Measurements from ENCODE around the gene ALDH2. TPM values are rescaled to one million over a fixed set of nuclear protein-coding genes. Genes with fewer than 3 reads are reported as not detected.
"Not testable (repeated sequence)": the region's sequence is repeated elsewhere in the genome, so short reads cannot be mapped to it uniquely, and the experiment has no call there.

Gene ALDH2
- total RNA-seq, 4 donors from 2014 or later: 70.2 to 120 (median 95.3) TPM

DNA sequence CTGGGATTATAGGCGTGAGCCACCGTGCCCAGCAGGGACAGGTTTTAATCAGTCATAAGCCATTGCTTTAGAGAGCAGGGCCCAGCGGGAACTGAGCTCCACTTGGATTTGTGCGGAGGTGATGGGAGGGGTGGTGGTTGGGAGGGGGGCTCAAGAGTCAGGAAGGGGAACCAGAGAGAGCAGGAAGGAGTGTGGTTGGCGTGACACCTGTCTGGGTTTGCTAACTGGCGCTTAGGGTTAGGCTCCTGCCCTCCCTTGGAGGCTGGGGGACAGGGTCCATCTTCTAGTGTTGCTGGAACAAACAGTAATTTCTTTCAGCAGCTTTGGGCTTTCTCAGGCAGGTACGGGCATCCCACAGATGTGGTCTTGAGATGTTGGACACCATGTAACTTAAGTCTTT lies 7.5 kb upstream of the ALDH2 start:
- Histone ChIP-seq H3K36me3 (peaks cover 0 to 44% (median 0%) of the 10 kb centered on the region in 3 donors), H3K9me3 (no peaks in the 10 kb centered on the region), H3K27ac (no peak overlapping the region), H3K4me3 (no peak overlapping the region), H3K27me3 (no peaks in the 10 kb centered on the region), H3K4me1 (peaks cover 0 to 5% (median 2%) of the 10 kb centered on the region in 4 donors)
- no peak for TF ChIP-seq POLR2A (IDR thresholded peaks at IDR 0.05)
- no peak for TF ChIP-seq EP300 (IDR thresholded peaks at IDR 0.05)
- TF ChIP-seq CTCF (IDR thresholded peaks at IDR 0.05): no peak
- 81% methylated on average over 7 of the region's 7 CpGs for WGBS, 2 donors
- no peak for DNase-seq (ENCODE audit: low spot score in 2 of 2)

GRCh38 chr12:111759991-111760390 lies 6.7 kb upstream of the ALDH2 start:
- no peak overlapping the region for H3K27ac ChIP-seq
- TF ChIP-seq CTCF (IDR thresholded peaks at IDR 0.05) (no peak), POLR2A (IDR thresholded peaks at IDR 0.05) (no peak), EP300 (IDR thresholded peaks at IDR 0.05) (no peak)
- peaks cover 0 to 5% (median 2%) of the 10 kb centered on the region in 4 donors for H3K4me1 ChIP-seq
- peaks cover 0 to 37% (median 0%) of the 10 kb centered on the region in 3 donors for H3K36me3 ChIP-seq
- H3K27me3 ChIP-seq: no peaks in the 10 kb centered on the region
- DNase-seq (ENCODE audit: low spot score in 2 of 2): no peak
- H3K4me3 ChIP-seq: no peak overlapping the region
- 74 to 82% methylated on average over 9 of the region's 9 CpGs for WGBS, 2 donors
- H3K9me3 ChIP-seq: no peaks in the 10 kb centered on the region

DNA sequence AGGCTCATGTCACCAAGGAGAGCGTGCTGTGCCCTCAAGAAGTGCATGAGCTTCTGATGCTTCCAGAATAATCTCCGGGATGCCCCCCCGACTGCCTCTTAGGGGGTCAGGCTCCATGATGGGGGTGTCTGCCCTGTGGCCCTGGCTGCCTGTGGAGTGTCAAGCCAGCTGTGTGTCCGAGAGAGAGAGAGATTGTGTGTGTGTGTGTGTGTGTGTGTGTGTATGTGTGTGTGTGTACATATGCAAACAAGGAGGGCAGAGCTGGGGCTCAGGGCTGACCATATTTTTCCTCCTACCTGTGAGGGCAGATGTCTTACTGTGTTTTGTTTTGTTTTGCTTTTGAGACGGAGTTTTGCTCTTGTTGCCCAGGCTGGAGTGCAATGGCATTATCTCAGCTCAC lies 5.6 kb upstream of the ALDH2 start:
- TF ChIP-seq CTCF (IDR thresholded peaks at IDR 0.05) (no peak), EP300 (IDR thresholded peaks at IDR 0.05) (no peak), POLR2A (IDR thresholded peaks at IDR 0.05) (no peak)
- 63 to 67% methylated on average over 5 of the region's 5 CpGs for WGBS, 2 donors
- no peaks in the 10 kb centered on the region for H3K27me3 ChIP-seq
- peaks cover 0 to 26% (median 0%) of the 10 kb centered on the region in 3 donors for H3K36me3 ChIP-seq
- no peak overlapping the region for H3K4me3 ChIP-seq
- DNase-seq (ENCODE audit: low spot score in 2 of 2): no peak
- H3K9me3 ChIP-seq: no peaks in the 10 kb centered on the region
- peaks cover 0 to 6% (median 2%) of the 10 kb centered on the region in 4 donors for H3K4me1 ChIP-seq
- H3K27ac ChIP-seq: no peak overlapping the region

DNA sequence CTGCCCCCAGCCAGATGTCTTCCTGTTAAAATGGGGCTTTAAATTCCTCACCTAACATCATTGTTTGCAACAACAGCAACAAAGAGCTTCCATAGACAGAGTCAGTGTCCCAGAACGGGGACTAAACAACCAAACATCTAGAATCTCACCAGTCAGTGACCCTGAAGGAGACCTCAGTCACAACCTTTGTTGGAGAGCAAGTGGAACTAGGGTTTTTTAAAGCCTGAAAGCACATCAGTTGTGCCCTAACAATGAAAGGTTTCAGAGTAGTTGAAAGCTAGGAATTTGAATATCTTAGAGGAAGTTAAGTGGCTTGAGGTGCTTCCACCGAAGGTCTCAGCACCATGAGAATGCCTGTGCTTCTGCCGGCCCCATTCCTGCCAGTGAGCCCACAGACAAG lies 5.0 kb upstream of the ALDH2 start:
- H3K36me3 ChIP-seq: peaks cover 0 to 20% (median 0%) of the 10 kb centered on the region in 3 donors
- TF ChIP-seq CTCF (IDR thresholded peaks at IDR 0.05) (no peak), POLR2A (IDR thresholded peaks at IDR 0.05) (no peak), EP300 (IDR thresholded peaks at IDR 0.05) (no peak)
- H3K9me3 ChIP-seq: no peaks in the 10 kb centered on the region
- no peaks in the 10 kb centered on the region for H3K27me3 ChIP-seq
- DNase-seq (ENCODE audit: low spot score in 2 of 2): no peak
- 38 to 50% methylated on average over 3 of the region's 3 CpGs for WGBS, 2 donors
- peaks cover 0 to 11% (median 5%) of the 10 kb centered on the region in 4 donors for H3K4me1 ChIP-seq
- H3K27ac ChIP-seq: no peak overlapping the region
- H3K4me3 ChIP-seq: no peak overlapping the region

GRCh38 chr12:111763552-111763951 lies 3.2 kb upstream of the ALDH2 start:
- H3K27ac ChIP-seq: not testable (repeated sequence)
- 50% methylated on average over 10 of the region's 10 CpGs for WGBS, 2 donors

More at GRCh38 chr12:111763552-111763951, 3.2 kb upstream of the ALDH2 start:
- not testable (repeated sequence) for H3K36me3 ChIP-seq; H3K27me3 ChIP-seq; H3K4me3 ChIP-seq; DNase-seq (ENCODE audit: low spot score in 2 of 2); H3K9me3 ChIP-seq
- H3K4me1 ChIP-seq: peaks cover 0 to 18% (median 11%) of the 10 kb centered on the region in 4 donors

Measured in tibial nerve (tissue), 4 donors.